CD4-positive, CD25-positive, alpha-beta regulatory T cell (primary cell): ENCODE results near the gene WNT7A. TPM values are rescaled to one million over a fixed set of nuclear protein-coding genes. Genes with fewer than 3 reads are reported as not detected.

Experiments
- ATAC-seq, 2 donors: fragments of 150-1000 bp; cut with Tn5 transposase; one replicate each; pipeline ENCODE4 v1.10.0; 2021; ENCODE audit warnings: low read depth in 2 of 2, moderate number of reproducible peaks in 2 of 2, moderate library complexity in 1 of 2
- DNase-seq, 3 donors: peaks; one replicate each; pipeline versions ENCODE4 v3.0.0 to v3.0.0-alpha.2; 2012 to 2022; ENCODE audit warnings: mixed read lengths in 1 of 3
- H3K27ac ChIP-seq: one replicate; pipeline ENCODE4 v1.7.0; 2013; ENCODE audit warnings: mild to moderate bottlenecking, low read length; ENCODE audit not compliant: insufficient read depth, poor library complexity, severe bottlenecking
- H3K27me3 ChIP-seq: one replicate; pipeline ENCODE4 v1.7.0; 2013; ENCODE audit warnings: low read length; ENCODE audit not compliant: control insufficient read depth, insufficient read depth
- H3K36me3 ChIP-seq: one replicate; pipeline ENCODE4 v1.7.0; 2013; ENCODE audit warnings: mild to moderate bottlenecking, low read length, moderate library complexity; ENCODE audit not compliant: control insufficient read depth, insufficient read depth
- H3K4me1 ChIP-seq: 2 replicates; pipeline ENCODE4 v1.7.0; 2013; ENCODE audit warnings: mild to moderate bottlenecking, low read length; ENCODE audit not compliant: insufficient read depth, control insufficient read depth, poor library complexity, severe bottlenecking
- H3K4me3 ChIP-seq: one replicate; pipeline ENCODE4 v1.7.0; 2013; ENCODE audit warnings: low read depth, mild to moderate bottlenecking, low read length, moderate library complexity
- H3K9me3 ChIP-seq, 2 experiments: 1 replicate in 1 of 2; 2 replicates in 1 of 2; pipeline ENCODE4 v1.7.0; 2013; ENCODE audit warnings: low read length in 2 of 2, mild to moderate bottlenecking in 1 of 2, moderate library complexity in 1 of 2; ENCODE audit not compliant: control insufficient read depth in 2 of 2
- H3K27ac Mint-ChIP-seq, 3 donors: one replicate each; pipeline ENCODE4 v1.8.0; 2020 to 2022; ENCODE audit warnings: mild to moderate bottlenecking in 3 of 3, mixed read lengths in 3 of 3, moderate library complexity in 2 of 3
- H3K27me3 Mint-ChIP-seq: one replicate; pipeline ENCODE4 v1.8.0; 2022; ENCODE audit warnings: mild to moderate bottlenecking, mixed read lengths
- H3K36me3 Mint-ChIP-seq: one replicate; pipeline ENCODE4 v1.8.0; 2020; ENCODE audit warnings: mixed read lengths
- H3K4me1 Mint-ChIP-seq, 4 donors: one replicate each; pipeline ENCODE4 v1.8.0; 2020 to 2022; ENCODE audit warnings: mixed read lengths in 4 of 4, mild to moderate bottlenecking in 1 of 4
- H3K4me3 Mint-ChIP-seq, 4 donors: one replicate each; pipeline ENCODE4 v1.8.0; 2020 to 2022; ENCODE audit warnings: mild to moderate bottlenecking in 4 of 4, mixed read lengths in 4 of 4, moderate library complexity in 3 of 4
- H3K9me3 Mint-ChIP-seq, 7 donors: one replicate each; pipeline ENCODE4 v1.8.0; 2020 to 2022; ENCODE audit warnings: mixed read lengths in 7 of 7, mild to moderate bottlenecking in 3 of 7, moderate library complexity in 2 of 7
- polyA plus RNA-seq, 4 donors: library from polyadenylated mRNA; unstranded; fragments of 300-500 nt; fragmentation: Illumina TruSeq; gene quantifications; one replicate each; pipeline ENCODE4 v1.2.3, GENCODE V29; 2021
- total RNA-seq: library from RNA; stranded (reverse); gene quantifications from one replicate; pipeline ENCODE4 v1.2.3, GENCODE V29; 2022

WNT7A gene
- total and polyA plus RNA-seq, 5 donors from 2014 or later: 0.34 to 2.5 (median 1.1) TPM; not detected in 1

- Histone ChIP-seq H3K4me3 (no peak overlapping the region), H3K9me3 (no peaks in the 10 kb centered on the region), H3K4me1 (no peaks in the 10 kb centered on the region), H3K27ac (no peak overlapping the region), H3K36me3 (no peaks in the 10 kb centered on the region), H3K27me3 (no peaks in the 10 kb centered on the region)
- H3K27ac Mint-ChIP-seq: no peak overlapping the region
- no peak overlapping the region for H3K4me3 Mint-ChIP-seq
- peaks cover 12% of the 10 kb centered on the region for H3K27me3 Mint-ChIP-seq
- no peaks in the 10 kb centered on the region for H3K36me3 Mint-ChIP-seq
- ATAC-seq: no peak
- H3K9me3 Mint-ChIP-seq: peaks cover 0 to 2% (median 0%) of the 10 kb centered on the region in 7 donors
- no peaks in the 10 kb centered on the region for H3K4me1 Mint-ChIP-seq
- DNase-seq: no peak
Measured at GRCh38 chr3:13827256-13827655, 52.6 kb downstream of the WNT7A start.

GRCh38 chr3:13826672-13827071 is 53.2 kb downstream of the WNT7A start:
- H3K9me3 ChIP-seq: no peaks in the 10 kb centered on the region
- H3K4me3 ChIP-seq: no peak overlapping the region
- H3K27me3 Mint-ChIP-seq: peaks cover 12% of the 10 kb centered on the region
- no peak for DNase-seq
- peaks cover 0 to 2% (median 0%) of the 10 kb centered on the region in 7 donors for H3K9me3 Mint-ChIP-seq
- H3K4me1 Mint-ChIP-seq: no peaks in the 10 kb centered on the region
- H3K27ac ChIP-seq: no peak overlapping the region
- no peaks in the 10 kb centered on the region for H3K4me1 ChIP-seq
- no peaks in the 10 kb centered on the region for H3K27me3 ChIP-seq
- no peaks in the 10 kb centered on the region for H3K36me3 Mint-ChIP-seq
- no peak for ATAC-seq
- H3K36me3 ChIP-seq: no peaks in the 10 kb centered on the region
- H3K4me3 Mint-ChIP-seq: no peak overlapping the region
- H3K27ac Mint-ChIP-seq: no peak overlapping the region

- no peaks in the 10 kb centered on the region for H3K4me1 Mint-ChIP-seq
- peaks cover 0 to 2% (median 0%) of the 10 kb centered on the region in 7 donors for H3K9me3 Mint-ChIP-seq
- H3K9me3 ChIP-seq: no peaks in the 10 kb centered on the region
- H3K4me3 Mint-ChIP-seq: no peak overlapping the region
- H3K27ac ChIP-seq: no peak overlapping the region
- ATAC-seq (no peak), DNase-seq (no peak)
- H3K27ac Mint-ChIP-seq: no peak overlapping the region
- H3K36me3 ChIP-seq: no peaks in the 10 kb centered on the region
- H3K27me3 ChIP-seq: no peaks in the 10 kb centered on the region
- H3K4me1 ChIP-seq: no peaks in the 10 kb centered on the region
- no peaks in the 10 kb centered on the region for H3K36me3 Mint-ChIP-seq
- H3K27me3 Mint-ChIP-seq: peaks cover 12% of the 10 kb centered on the region
- H3K4me3 ChIP-seq: no peak overlapping the region
Measured at GRCh38 chr3:13825821-13826220, 54.0 kb downstream of the WNT7A start.

GRCh38 chr3:13825311-13825579 is 54.6 kb downstream of the WNT7A start:
- Mint-ChIP-seq H3K4me3 (no peak overlapping the region), H3K27me3 (peaks cover 12% of the 10 kb centered on the region), H3K36me3 (no peaks in the 10 kb centered on the region), H3K27ac (no peak overlapping the region), H3K9me3 (peaks cover 0 to 1% (median 0%) of the 10 kb centered on the region in 7 donors), H3K4me1 (no peaks in the 10 kb centered on the region)
- H3K27me3 ChIP-seq: no peaks in the 10 kb centered on the region
- DNase-seq: no peak
- ATAC-seq: no peak
- no peak overlapping the region for H3K4me3 ChIP-seq
- H3K27ac ChIP-seq: no peak overlapping the region
- no peaks in the 10 kb centered on the region for H3K4me1 ChIP-seq
- H3K36me3 ChIP-seq: no peaks in the 10 kb centered on the region
- no peaks in the 10 kb centered on the region for H3K9me3 ChIP-seq

GRCh38 chr3:13824521-13825310 is 55.2 kb downstream of the WNT7A start:
- Histone ChIP-seq H3K4me3 (no peak overlapping the region), H3K4me1 (no peaks in the 10 kb centered on the region), H3K27ac (no peak overlapping the region), H3K27me3 (no peaks in the 10 kb centered on the region), H3K9me3 (no peaks in the 10 kb centered on the region), H3K36me3 (no peaks in the 10 kb centered on the region)
- Mint-ChIP-seq H3K27me3 (peaks cover 12% of the 10 kb centered on the region), H3K36me3 (no peaks in the 10 kb centered on the region), H3K9me3 (peaks cover 0 to 2% (median 0%) of the 10 kb centered on the region in 7 donors), H3K27ac (no peak overlapping the region), H3K4me3 (no peak overlapping the region), H3K4me1 (no peaks in the 10 kb centered on the region)
- ATAC-seq: no peak
- no peak for DNase-seq

GRCh38 chr3:13823692-13824091 is 56.2 kb downstream of the WNT7A start:
- Mint-ChIP-seq H3K4me1 (no peaks in the 10 kb centered on the region), H3K27ac (no peak overlapping the region)

GRCh38 chr3:13822871-13823585 is 56.8 kb downstream of the WNT7A start:
- no peaks in the 10 kb centered on the region for H3K4me1 Mint-ChIP-seq
- H3K27me3 Mint-ChIP-seq: peaks cover 7% of the 10 kb centered on the region
- H3K27ac Mint-ChIP-seq: no peak overlapping the region
- H3K4me3 ChIP-seq: no peak overlapping the region
- no peaks in the 10 kb centered on the region for H3K9me3 ChIP-seq
- no peaks in the 10 kb centered on the region for H3K36me3 Mint-ChIP-seq
- H3K27me3 ChIP-seq: no peaks in the 10 kb centered on the region
- H3K9me3 Mint-ChIP-seq: peaks cover 0 to 5% (median 1%) of the 10 kb centered on the region in 7 donors
- H3K4me3 Mint-ChIP-seq: no peak overlapping the region
- no peak for DNase-seq
- no peaks in the 10 kb centered on the region for H3K36me3 ChIP-seq
- ATAC-seq: no peak
- no peaks in the 10 kb centered on the region for H3K4me1 ChIP-seq
- H3K27ac ChIP-seq: no peak overlapping the region

More at GRCh38 chr3:13823692-13824091, 56.2 kb downstream of the WNT7A start:
- H3K4me3 ChIP-seq: no peak overlapping the region
- no peaks in the 10 kb centered on the region for H3K4me1 ChIP-seq
- peaks cover 7% of the 10 kb centered on the region for H3K27me3 Mint-ChIP-seq
- ATAC-seq (no peak), DNase-seq (no peak)
- no peaks in the 10 kb centered on the region for H3K27me3 ChIP-seq
- peaks cover 0 to 5% (median 1%) of the 10 kb centered on the region in 7 donors for H3K9me3 Mint-ChIP-seq
- H3K9me3 ChIP-seq: no peaks in the 10 kb centered on the region
- H3K4me3 Mint-ChIP-seq: no peak overlapping the region
- H3K27ac ChIP-seq: no peak overlapping the region
- no peaks in the 10 kb centered on the region for H3K36me3 Mint-ChIP-seq
- H3K36me3 ChIP-seq: no peaks in the 10 kb centered on the region

- ATAC-seq: no peak
- no peak overlapping the region for H3K27ac Mint-ChIP-seq
- Histone ChIP-seq H3K36me3 (no peaks in the 10 kb centered on the region), H3K4me3 (no peak overlapping the region), H3K27ac (no peak overlapping the region), H3K27me3 (no peaks in the 10 kb centered on the region), H3K9me3 (peaks cover 0 to 2% of the 10 kb centered on the region in 2 experiments), H3K4me1 (no peaks in the 10 kb centered on the region)
- H3K4me3 Mint-ChIP-seq: no peak overlapping the region
- no peak for DNase-seq
- H3K4me1 Mint-ChIP-seq: no peaks in the 10 kb centered on the region
- H3K36me3 Mint-ChIP-seq: peaks cover 3% of the 10 kb centered on the region
- H3K27me3 Mint-ChIP-seq: peaks cover 7% of the 10 kb centered on the region
- H3K9me3 Mint-ChIP-seq: peaks cover 0 to 11% (median 2%) of the 10 kb centered on the region in 7 donors
Measured at GRCh38 chr3:13822042-13822441, 57.8 kb downstream of the WNT7A start.
